ENCODE data around the gene ARRDC1. TPM values are rescaled to one million over a fixed set of nuclear protein-coding genes. Genes with fewer than 3 reads are reported as not detected.

The ARRDC1 gene
- polyA plus RNA-seq, 1 experiment: 46.1 TPM

DNA sequence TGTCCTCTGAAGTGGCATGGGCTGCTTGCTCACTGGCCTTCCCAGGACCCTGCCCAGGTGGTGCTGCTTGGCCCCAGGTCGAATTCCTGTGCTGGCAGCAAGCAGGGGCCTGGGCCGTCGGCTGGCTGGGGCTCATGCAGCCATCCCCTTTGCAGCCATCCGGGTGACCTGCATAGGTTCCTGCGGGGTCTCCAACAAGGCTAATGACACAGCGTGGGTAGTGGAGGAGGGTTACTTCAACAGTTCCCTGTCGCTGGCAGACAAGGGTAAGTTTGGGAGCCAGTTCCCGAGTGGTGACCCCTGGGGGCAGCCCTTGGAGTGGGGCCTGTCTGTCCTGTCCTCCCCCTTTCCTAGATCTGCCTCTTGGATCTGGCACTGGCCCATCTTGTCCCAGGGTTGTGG, 7.3 kb downstream of the ARRDC1 start:
- H3K4me3 ChIP-seq (ENCODE audit: low read depth, low read length): no peak overlapping the region
- no peaks in the 10 kb centered on the region for H3K27me3 ChIP-seq (ENCODE audit: control insufficient read depth, insufficient read depth, low read length)
- TF ChIP-seq, protein P1, sequence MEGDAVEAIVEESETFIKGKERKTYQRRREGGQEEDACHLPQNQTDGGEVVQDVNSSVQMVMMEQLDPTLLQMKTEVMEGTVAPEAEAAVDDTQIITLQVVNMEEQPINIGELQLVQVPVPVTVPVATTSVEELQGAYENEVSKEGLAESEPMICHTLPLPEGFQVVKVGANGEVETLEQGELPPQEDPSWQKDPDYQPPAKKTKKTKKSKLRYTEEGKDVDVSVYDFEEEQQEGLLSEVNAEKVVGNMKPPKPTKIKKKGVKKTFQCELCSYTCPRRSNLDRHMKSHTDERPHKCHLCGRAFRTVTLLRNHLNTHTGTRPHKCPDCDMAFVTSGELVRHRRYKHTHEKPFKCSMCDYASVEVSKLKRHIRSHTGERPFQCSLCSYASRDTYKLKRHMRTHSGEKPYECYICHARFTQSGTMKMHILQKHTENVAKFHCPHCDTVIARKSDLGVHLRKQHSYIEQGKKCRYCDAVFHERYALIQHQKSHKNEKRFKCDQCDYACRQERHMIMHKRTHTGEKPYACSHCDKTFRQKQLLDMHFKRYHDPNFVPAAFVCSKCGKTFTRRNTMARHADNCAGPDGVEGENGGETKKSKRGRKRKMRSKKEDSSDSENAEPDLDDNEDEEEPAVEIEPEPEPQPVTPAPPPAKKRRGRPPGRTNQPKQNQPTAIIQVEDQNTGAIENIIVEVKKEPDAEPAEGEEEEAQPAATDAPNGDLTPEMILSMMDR (IDR thresholded peaks at IDR 0.05; ENCODE audit: insufficient read depth, low read depth, low read length): no peak
- ChIA-PET CTCF (no interaction called here), POLR2A (no interaction called here)
- H3K36me3 ChIP-seq (ENCODE audit: control insufficient read depth, insufficient read depth, low read length): peaks cover 19% of the 10 kb centered on the region
- DNase-seq (ENCODE audit: low read depth): no peak

DNA sequence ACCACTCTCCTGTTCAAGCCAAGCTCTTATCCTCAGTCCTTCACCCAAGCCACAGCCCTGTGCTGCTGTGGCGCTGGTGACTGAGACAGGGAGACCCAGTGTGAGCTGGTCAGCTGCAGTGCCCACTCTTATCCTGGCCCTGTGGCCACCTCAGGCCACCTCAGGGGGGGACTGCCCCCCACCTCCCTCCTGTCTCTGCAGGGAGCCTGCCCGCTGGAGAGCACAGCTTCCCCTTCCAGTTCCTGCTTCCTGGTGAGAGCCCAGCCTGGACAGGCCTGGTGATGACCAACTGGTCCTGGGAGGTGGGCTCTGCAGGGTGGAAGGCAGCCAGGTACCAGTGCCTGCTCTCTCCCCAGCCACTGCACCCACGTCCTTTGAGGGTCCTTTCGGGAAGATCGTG, 7.8 kb downstream of the ARRDC1 start:
- Histone ChIP-seq H3K36me3 (ENCODE audit: control insufficient read depth, insufficient read depth, low read length) (peaks cover 19% of the 10 kb centered on the region), H3K27me3 (ENCODE audit: control insufficient read depth, insufficient read depth, low read length) (no peaks in the 10 kb centered on the region), H3K4me3 (ENCODE audit: low read depth, low read length) (no peak overlapping the region)
- ChIA-PET CTCF (no interaction called here), POLR2A (no interaction called here)
- DNase-seq (ENCODE audit: low read depth): no peak
- TF ChIP-seq, protein P1 (IDR thresholded peaks at IDR 0.05; ENCODE audit: insufficient read depth, low read depth, low read length): no peak

DNA sequence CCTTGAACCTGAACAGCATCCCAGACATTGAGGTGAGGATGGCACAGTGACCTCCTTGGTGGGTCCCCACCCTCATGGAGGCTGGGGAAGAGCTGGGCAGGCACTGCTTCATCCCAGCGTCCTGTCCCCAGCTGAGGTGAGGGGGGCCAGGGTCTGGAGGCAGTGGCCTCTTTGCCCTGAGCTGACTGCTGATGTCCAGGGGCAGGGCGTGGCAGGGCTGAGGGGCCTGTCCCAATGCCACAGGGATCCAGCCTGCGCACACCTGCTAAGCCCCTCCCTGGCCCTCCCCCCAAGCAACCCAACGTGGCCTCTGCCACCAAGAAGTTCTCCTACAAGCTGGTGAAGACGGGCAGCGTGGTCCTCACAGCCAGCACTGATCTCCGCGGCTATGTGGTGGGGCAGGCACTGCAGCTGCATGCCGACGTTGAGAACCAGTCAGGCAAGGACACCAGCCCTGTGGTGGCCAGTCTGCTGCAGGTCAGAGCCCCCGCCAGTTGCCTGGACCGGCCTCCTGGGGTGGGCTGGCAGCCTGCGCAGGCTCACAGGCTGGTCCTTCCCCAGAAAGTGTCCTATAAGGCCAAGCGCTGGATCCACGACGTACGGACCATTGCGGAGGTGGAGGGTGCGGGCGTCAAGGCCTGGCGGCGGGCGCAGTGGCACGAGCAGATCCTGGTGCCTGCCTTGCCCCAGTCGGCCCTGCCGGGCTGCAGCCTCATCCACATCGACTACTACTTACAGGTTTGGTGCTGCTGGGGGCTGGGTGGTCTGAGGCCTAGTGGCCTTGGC, 8.4 kb downstream of the ARRDC1 start:
- DNase-seq (ENCODE audit: low read depth): no peak
- ChIA-PET POLR2A (no interaction called here), CTCF (no interaction called here)
- Histone ChIP-seq H3K4me3 (ENCODE audit: low read depth, low read length) (no peak overlapping the region), H3K36me3 (ENCODE audit: control insufficient read depth, insufficient read depth, low read length) (peaks cover 19% of the 10 kb centered on the region), H3K27me3 (ENCODE audit: control insufficient read depth, insufficient read depth, low read length) (no peaks in the 10 kb centered on the region)
- TF ChIP-seq, protein P1 (IDR thresholded peaks at IDR 0.05; ENCODE audit: insufficient read depth, low read depth, low read length): no peak

DNA sequence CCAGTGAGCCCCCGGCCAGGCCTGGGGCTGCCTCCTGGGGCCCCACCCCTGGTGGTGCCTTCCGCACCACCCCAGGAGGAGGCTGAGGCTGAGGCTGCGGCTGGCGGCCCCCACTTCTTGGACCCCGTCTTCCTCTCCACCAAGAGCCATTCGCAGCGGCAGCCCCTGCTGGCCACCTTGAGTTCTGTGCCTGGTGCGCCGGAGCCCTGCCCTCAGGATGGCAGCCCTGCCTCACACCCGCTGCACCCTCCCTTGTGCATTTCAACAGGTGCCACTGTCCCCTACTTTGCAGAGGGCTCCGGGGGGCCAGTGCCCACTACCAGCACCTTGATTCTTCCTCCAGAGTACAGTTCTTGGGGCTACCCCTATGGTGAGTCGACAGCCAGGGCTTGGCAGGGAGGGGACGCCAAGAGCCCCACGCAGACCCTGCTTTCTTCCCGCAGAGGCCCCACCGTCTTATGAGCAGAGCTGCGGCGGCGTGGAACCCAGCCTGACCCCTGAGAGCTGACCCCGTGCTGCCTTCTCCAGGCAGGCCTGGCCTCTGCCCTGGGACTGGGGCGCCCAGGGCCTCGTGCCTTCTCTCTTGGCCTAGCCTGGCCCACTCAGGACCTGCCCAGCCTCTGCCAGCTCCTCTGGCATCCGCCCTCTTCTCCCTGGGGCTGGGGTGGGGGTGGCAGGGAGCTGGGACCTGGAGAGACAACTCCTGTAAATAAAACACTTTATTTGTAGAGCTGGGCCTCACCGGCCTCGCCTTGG, 9.3 kb downstream of the ARRDC1 start:
- TF ChIP-seq, protein P1 (IDR thresholded peaks at IDR 0.05; ENCODE audit: insufficient read depth, low read depth, low read length): no peak
- H3K4me3 ChIP-seq (ENCODE audit: low read depth, low read length): no peak overlapping the region
- no peak for DNase-seq (ENCODE audit: low read depth)
- ChIA-PET CTCF (no interaction called here), POLR2A (no interaction called here)
- H3K36me3 ChIP-seq (ENCODE audit: control insufficient read depth, insufficient read depth, low read length): peaks cover 19% of the 10 kb centered on the region
- H3K27me3 ChIP-seq (ENCODE audit: control insufficient read depth, insufficient read depth, low read length): no peaks in the 10 kb centered on the region

DNA sequence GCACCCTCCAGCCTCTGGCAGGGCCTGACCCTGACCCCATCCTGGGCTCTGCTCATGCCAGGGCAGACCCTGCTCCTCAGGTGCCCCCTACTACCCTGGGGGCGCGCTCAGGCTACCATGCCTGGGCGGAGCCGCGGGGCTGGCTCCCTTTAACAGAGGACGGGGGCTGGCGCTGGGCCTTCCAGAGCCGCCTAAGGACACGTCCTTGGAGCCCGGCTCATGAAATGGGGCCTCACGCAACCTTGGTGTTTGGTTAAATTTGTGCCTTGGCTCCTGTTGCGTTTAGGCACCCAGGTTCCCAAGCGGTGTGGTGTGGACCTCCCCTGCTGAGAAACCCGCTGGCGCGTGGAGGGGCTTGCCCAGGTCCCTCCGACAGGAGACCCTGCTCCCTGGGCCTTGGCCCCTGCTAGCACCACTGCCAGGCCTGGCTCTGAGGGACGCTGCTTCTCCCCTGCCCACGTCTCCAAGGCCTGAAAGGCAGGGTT, 9.9 kb downstream of the ARRDC1 start:
- Histone ChIP-seq H3K27me3 (ENCODE audit: control insufficient read depth, insufficient read depth, low read length) (no peaks in the 10 kb centered on the region), H3K4me3 (ENCODE audit: low read depth, low read length) (no peak overlapping the region), H3K36me3 (ENCODE audit: control insufficient read depth, insufficient read depth, low read length) (peaks cover 19% of the 10 kb centered on the region)
- POLR2A ChIA-PET: no interaction called here
- no peak for DNase-seq (ENCODE audit: low read depth)
- TF ChIP-seq, protein P1 (IDR thresholded peaks at IDR 0.05; ENCODE audit: insufficient read depth, low read depth, low read length): no peak
- CTCF ChIA-PET: no interaction called here

Measured in BJ (cell line).